NCI-H1105 (cell line): ENCODE results near the gene SLC34A2.
"Not testable (repeated sequence)": the region's sequence is repeated elsewhere in the genome, so short reads cannot be mapped to it uniquely, and the experiment has no call there.

Source experiments
- DNase-seq: peaks from one replicate; lab custom pipeline; 2025; lab: John Stamatoyannopoulos, UW

Gene SLC34A2, protein sequence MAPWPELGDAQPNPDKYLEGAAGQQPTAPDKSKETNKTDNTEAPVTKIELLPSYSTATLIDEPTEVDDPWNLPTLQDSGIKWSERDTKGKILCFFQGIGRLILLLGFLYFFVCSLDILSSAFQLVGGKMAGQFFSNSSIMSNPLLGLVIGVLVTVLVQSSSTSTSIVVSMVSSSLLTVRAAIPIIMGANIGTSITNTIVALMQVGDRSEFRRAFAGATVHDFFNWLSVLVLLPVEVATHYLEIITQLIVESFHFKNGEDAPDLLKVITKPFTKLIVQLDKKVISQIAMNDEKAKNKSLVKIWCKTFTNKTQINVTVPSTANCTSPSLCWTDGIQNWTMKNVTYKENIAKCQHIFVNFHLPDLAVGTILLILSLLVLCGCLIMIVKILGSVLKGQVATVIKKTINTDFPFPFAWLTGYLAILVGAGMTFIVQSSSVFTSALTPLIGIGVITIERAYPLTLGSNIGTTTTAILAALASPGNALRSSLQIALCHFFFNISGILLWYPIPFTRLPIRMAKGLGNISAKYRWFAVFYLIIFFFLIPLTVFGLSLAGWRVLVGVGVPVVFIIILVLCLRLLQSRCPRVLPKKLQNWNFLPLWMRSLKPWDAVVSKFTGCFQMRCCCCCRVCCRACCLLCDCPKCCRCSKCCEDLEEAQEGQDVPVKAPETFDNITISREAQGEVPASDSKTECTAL

GRCh38 chr4:25654971-25655963 is at the start of gene SLC34A2:
Gene SLC34A2 (plus strand): TSS chr4:25655851. CDS start chr4:25662501, 6,650 bp downstream.
- peak; percentile 7 for DNase-seq

DNA sequence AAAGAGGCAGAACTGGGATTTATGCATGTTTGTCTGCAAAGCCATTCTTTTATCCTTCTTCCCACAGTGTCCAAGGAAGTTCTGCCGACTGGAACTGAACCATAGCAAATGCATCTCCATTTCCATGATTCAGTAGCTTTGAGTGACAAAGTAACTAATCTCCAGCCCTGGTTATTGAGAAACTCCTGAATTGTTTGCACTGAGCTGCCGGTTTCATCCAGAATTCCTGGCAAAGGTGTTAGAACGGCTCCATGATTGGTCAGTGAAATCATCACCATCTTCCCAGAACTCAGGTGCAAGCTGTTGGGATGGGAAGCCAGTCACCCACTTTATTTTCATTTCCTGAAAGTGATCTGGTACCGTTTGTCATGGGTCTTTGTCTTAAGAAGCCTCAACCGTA is 47.0 kb upstream of the SLC34A2 start:
- DNase-seq: no peak

GRCh38 chr4:25609976-25610375 is 45.7 kb upstream of the SLC34A2 start:
- no peak for DNase-seq

GRCh38 chr4:25613613-25614012 is 42.0 kb upstream of the SLC34A2 start:
- DNase-seq: not testable (repeated sequence)

DNA sequence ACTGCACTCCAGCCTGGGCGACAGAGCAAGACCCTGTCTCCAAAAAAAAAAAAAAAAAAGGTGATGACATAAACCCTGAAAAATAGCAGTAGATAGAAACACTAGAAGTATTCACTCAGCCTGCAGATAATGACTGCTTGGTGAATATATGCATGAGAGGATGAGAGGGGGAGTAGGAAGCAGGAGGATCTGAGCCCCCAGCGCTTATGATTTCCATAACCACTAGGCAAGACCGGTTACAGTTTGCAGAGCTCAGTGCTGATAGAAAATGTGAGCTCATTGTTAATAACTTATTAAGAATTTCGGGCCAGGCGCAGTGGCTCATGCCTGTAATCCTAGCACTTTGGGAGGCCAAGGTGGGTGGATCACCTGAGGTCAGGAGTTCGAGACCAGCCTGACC is 40.8 kb upstream of the SLC34A2 start:
- DNase-seq: no peak

GRCh38 chr4:25621027-25621930 is 34.4 kb upstream of the SLC34A2 start:
- no peak for DNase-seq

DNA sequence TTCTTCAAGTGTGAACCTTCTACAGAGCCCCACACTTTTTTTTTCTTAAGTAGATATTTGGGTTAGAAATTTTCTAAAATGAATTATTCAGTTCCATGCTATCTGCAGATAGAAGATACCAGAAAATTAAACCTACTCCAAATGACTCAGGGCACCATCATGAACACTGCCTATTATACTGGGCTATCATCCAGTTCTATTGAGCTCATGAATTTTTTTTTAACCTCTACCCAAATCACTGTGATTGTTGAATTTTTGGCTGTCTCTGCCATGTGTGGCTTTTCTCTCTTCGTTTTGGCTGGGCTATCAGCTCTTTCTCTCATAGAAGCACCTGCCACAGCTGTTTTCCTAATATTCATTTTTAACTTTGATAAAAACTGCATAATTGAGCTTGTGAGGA is 31.0 kb upstream of the SLC34A2 start:
- DNase-seq: no peak

GRCh38 chr4:25628451-25628850 is 27.2 kb upstream of the SLC34A2 start:
- DNase-seq: no peak

DNA sequence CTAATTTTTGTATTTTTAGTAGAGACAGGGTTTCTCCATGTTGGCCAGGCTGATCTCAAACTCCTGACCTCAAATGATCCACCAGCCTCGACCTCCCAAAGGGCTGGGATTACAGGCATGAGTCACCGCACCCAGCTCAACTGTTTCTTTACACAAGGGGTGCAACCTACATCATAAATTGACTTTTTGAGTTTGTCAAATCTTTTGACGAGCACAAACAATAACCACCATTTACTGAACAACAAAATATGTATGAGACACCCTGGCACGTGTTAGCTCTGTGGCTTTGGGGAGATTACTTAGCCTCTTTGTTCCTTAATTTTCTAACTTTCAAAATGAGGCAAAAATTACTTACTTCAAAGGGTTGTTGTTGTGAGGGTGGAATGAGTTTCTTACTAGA is 23.5 kb upstream of the SLC34A2 start:
- no peak for DNase-seq

- no peak for DNase-seq
Observed at GRCh38 chr4:25633541-25633940, 22.1 kb upstream of the SLC34A2 start.

- no peak for DNase-seq
Observed at GRCh38 chr4:25635501-25635900, 20.1 kb upstream of the SLC34A2 start.

- DNase-seq: no peak
Observed at GRCh38 chr4:25637581-25638220, 17.9 kb upstream of the SLC34A2 start.

GRCh38 chr4:25638221-25638601 is 17.4 kb upstream of the SLC34A2 start:
- DNase-seq: no peak

DNA sequence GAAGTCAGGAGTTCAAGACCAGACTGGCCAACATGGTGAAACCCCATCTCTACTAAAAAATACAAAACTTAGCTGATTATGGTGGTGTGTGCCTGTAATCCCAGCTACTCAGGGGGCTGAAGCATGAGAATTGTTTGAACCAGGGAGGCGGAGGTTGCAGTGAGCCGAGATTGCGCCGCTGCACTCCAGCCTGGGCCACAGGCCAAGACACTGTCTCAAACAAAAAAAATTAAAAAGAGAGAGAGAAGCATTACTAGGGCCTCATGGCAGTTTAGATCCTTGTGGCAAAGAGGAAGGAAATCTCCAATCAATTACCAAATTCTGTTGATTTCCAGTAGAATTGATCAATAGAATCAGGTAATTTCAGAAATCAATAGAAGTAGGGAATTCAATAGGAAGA is 16.8 kb upstream of the SLC34A2 start:
- DNase-seq: no peak

DNA sequence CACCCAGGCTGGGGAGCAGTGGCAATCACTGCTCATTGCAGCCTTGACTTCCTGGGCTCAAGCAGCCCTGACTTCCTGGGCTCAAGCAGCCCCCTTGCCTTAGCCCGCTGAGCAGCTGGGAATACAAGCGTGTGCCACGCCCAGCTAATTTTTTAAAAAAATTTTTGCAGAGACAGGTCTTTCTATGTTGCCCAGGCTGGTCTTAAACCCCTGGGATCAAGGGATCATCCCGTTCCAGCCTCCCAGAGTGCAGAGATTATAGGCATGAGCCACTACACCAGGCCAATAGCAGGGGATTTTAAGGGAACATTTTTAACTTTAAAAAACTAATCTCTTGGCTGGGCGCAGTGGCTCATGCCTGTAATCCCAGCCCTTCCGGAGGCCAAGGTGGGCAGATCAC is 5.3 kb upstream of the SLC34A2 start:
- no peak for DNase-seq

DNA sequence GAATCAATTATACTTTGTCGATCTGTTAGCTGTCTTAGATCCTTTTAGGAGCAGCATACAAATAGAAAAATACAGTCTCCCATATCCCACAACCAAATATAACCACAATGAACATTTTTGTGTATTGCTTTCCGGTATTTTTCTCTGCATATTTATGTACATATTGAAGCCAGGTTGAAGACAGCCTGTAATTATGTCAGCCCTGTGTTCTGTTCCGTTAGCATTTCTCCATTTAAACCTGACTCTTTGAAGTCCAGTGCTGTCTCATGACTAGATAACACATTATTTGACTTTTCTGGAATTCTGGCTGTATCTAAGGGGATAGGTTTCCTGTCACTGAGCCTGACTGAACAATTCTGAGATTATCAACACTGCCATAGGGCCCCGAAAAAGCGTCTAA is 4.0 kb upstream of the SLC34A2 start:
- no peak for DNase-seq

DNA sequence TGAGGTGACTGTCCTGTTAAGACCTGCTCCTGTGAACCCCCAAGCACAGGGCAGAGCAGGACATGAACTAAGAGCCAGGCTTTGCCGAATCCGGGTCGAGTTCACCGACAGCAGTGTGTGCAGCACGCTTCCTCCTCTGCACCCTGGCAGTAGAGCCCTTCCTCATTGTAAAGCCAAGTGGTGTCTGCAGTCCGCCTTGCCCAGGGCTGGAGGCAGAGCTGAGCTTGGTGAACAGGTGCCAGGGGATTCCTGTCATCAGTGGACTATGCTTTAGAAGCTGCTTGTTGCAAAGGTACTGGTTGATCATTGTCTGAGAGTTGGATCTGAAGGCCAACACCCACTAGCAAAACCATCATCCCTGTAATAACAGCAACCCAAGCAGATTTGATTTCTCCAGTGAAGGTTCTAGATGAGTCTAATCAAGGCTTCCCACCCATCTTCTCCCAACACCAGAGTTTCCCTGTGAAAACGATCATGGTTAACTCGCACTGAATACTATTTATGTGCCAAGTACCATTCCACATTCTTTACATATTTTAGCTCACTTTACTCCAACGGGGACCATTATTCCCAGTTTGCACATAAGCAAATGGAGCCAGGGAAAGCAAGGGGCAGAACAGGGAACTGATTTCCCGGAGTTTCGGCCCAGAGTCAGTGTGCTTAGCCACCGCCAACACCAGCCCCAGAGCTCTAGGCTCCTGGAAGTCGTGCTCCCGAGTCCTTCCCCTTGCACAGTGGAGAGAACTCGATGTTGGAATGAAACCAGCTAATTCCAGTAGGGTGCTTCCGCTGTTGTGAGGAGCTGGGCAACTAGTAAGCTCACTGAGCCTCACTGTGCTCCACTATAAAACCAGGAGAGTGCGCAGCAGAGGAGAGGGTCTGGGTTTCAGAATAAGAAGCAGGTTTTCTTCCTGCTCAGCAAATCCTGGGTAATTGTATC is 1.4 kb upstream of the SLC34A2 start:
- no peak for DNase-seq

DNA sequence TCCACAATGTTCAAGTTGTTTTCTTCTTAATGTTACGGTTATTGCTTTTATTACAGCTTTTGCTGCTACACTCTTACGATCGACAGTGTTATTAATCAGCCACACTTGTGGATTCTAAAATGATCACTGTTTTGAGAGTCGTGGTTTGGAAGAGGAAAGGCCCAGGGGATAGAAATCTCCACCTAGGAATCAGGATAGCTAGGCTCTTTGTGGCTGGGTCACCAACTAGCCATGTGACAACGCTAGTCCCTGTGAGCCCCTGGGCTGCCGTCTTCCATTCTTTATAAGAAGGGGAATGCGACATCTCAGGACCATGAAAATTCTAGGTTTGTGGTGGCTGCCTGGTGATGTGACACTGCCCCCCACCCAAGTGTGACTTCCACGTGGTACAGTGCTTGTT is 380 bp downstream of the SLC34A2 start:
- no peak for DNase-seq

DNA sequence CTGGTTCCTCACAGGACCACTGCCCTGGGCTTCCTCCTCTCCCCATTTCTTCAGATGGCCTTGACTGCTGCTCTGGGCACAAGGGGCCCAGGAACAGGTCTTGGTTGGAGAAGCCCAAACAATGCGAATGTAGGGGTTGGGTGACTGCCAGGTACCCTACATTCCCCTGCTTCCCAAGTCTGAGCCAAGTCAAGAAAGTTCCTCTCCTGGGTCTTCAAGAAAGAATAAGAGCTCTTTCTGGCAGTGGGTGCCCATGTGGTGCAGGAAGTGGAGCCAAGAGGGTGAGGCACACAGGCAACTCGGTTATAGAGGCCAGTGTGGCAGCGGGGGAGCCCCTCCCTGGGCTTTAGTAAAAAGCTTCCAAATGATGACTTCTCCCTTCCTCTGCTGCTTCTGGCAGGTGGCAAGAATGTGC is 2.7 kb downstream of the SLC34A2 start:
- DNase-seq: no peak

DNA sequence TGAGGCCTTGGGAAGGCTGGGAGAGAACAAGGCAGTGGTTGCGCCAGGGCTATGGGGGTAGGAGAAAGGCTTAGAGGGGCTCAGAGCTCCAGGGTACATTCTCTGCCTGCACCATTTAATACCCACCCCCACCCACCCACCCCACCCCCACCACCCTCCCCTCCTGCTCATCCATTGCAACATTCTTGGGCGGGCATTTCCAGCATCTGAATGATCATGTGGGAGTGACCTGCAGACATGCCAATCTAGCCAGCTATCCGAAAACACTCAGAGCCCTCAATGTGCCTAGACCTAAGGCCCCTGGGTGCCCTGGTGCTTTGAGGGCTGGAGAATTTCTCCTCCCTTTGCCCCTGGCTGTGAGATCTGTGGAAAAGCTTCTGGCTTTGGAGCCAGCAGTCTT is 3.1 kb downstream of the SLC34A2 start:
- DNase-seq: no peak
